Islet precursor cell (in vitro differentiated cells): ENCODE data around the gene CYP21A2.
"Not testable (repeated sequence)": the region's sequence is repeated elsewhere in the genome, so short reads cannot be mapped to it uniquely, and the experiment has no call there.

Experiments used
- DNase-seq: peaks from one replicate; pipeline ENCODE4 v3.0.0-alpha.2; 2018

The CYP21A2 gene

DNA sequence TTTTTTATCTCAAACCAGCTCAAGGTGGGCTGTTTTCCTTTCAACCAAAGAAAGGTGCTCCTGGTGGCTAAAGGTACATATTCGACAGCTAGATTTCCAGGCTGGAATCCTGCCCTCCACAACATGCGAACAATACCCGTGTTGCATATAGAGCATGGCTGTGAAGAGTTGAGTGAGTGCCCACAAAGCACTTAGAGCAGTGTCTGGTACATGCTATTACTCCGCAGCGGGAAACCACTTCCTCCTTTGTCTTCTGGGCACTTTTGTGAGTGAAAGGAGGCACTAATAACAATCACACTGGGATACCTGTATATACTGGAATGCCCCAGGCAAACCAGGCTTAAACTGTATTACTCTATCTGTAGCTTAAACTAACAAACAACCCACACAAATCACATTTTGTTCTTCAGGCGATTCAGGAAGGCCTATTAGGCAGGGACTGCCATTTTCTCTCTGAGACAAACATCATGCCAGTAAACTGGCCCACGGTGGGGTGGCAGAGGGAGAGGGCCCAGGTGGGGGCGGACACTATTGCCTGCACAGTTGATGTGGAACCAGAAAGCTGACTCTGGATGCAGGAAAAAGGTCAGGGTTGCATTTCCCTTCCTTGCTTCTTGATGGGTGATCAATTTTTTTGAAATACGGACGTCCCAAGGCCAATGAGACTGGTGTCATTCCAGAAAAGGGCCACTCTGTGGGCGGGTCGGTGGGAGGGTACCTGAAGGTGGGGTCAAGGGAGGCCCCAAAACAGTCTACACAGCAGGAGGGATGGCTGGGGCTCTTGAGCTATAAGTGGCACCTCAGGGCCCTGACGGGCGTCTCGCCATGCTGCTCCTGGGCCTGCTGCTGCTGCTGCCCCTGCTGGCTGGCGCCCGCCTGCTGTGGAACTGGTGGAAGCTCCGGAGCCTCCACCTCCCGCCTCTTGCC lies at the start of gene CYP21A2:
TSS of gene CYP21A2 (plus strand) at position 818 of the 927 bp plus-strand sequence. CDS start at position 826, 8 bp downstream.
- DNase-seq = not testable (repeated sequence)

DNA sequence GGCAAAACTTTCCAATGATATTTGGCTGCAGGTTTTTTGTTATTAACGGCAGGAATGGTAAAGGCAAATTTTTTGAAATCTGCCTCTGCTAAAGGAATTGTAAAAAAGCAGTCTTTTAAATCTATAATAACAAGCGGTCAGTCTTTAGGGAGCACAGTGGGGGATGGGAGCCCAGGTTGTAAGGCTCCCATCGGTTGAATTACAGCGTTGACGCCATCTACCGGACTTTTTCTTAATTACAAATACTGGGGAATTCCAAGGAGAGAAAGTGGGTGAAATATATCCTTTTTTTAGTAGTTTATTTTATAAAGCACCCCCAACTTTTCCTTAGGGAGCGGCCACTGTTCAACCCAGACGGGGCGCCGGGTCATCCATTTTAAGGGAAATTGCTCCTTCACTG lies 48.9 kb upstream of the CYP21A2 start:
- DNase-seq = not testable (repeated sequence)

DNA sequence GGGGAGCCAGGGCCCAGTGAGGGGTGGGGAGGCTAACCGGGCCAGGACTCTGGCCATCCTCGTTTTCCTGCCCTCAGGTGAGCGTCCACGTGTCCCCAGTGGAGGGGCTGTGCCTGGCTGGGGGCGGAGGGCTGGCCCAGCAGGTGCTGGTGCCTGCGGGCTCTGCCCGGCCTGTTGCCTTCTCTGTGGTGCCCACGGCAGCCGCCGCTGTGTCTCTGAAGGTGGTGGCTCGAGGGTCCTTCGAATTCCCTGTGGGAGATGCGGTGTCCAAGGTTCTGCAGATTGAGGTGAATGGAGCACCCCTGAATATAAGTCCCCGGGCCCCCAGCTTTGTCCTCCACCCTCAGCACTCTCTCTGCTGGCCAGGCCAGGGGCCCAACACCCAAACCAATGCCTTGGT lies 43.8 kb upstream of the CYP21A2 start:
- not testable (repeated sequence) for DNase-seq

DNA sequence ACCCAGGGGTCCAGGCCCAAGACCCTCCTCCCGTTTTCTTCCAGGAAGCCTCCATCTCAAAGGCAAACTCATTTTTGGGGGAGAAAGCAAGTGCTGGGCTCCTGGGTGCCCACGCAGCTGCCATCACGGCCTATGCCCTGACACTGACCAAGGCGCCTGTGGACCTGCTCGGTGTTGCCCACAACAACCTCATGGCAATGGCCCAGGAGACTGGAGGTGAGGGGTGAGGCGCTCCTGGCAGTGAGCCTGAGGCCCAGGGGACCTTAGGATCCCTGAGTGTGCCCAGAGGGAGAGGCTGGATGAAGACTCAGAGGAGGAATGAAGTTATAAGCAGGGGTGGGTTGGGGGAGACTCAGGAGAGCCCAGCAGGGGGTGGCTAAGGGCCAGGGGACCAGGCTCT lies 41.8 kb upstream of the CYP21A2 start:
- DNase-seq = not testable (repeated sequence)

DNA sequence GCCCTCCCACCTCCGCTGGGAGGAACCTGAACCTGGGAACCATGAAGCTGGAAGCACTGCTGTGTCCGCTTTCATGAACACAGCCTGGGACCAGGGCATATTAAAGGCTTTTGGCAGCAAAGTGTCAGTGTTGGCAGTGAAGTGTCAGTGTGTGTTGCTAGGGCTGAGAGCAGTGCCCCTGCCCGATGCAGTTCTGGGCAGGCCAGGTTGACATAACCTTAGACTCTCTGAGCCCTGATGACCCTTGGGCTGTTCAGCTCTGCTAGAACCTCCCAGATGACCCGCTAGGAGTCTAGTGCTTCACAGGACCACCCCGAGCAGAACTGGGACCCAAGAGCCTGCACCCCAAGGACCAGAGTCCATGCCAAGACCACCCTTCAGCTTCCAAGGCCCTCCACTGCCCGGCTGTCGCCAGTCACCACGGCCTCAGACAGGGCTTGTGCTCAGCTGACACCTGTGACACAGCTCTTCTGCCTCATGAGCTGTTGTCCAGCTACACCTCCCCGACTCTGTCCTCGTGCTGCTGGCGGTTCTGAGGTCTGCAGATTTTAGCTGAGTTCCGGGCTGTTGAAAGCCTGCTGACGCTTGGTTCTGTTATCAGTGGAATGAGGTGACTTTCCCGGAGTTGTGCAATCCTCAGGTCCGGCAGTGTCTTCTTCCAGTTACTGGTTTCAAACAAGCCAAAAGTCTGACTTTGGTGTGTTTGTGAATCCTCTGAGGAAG lies 35.5 kb upstream of the CYP21A2 start:
- not testable (repeated sequence) for DNase-seq

DNA sequence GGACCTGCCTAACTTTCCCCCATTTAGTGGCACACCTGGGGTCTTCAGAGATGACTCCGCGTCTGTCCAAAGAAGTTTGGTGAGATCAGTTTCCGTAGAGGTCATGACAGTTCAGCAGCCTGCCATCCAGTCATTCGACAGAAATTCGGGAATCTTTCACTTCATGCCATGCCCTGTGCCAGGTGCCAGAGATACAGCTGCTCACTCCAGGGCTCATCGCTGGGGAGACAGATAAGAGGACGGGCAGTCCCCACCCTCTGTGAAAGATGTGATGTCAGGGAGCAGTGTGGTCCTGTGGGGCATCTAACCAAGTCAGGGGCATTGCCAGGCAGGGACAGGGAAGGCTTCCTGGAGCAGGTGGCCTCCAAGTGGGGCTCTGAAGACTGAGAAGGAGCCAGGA lies 34.9 kb upstream of the CYP21A2 start:
- DNase-seq = not testable (repeated sequence)

DNA sequence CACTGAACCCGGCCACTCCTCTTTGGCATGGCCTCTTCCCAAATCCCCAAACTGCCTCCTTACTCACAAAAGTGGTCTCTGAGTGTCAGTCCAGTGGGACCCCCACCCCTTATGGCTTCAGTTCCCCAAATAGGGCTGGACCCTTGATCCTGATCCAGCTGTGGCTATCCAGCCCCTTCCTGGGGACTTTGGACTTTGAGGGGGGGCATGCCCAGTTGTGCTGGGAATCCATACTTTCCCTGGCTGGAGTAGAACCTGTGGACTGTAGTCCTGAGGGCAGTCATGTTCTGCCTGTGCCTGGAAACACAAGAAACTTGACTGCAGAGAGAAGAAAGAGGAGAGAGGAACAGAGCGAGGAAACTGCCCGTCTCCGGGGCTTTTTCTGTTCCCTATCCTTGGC lies 33.8 kb upstream of the CYP21A2 start:
- DNase-seq = not testable (repeated sequence)

DNA sequence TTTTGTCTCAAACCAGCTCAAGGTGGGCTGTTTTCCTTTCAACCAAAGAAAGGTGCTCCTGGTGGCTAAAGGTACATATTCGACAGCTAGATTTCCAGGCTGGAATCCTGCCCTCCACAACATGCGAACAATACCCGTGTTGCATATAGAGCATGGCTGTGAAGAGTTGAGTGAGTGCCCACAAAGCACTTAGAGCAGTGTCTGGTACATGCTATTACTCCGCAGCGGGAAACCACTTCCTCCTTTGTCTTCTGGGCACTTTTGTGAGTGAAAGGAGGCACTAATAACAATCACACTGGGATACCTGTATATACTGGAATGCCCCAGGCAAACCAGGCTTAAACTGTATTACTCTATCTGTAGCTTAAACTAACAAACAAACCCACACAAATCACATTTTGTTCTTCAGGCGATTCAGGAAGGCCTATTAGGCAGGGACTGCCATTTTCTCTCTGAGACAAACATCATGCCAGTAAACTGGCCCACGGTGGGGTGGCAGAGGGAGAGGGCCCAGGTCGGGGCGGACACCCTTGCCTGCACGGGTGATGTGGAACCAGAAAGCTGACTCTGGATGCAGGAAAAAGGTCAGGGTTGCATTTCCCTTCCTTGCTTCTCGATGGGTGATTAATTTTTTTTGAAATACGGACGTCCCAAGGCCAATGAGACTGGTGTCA lies 33.2 kb upstream of the CYP21A2 start:
- DNase-seq = not testable (repeated sequence)

DNA sequence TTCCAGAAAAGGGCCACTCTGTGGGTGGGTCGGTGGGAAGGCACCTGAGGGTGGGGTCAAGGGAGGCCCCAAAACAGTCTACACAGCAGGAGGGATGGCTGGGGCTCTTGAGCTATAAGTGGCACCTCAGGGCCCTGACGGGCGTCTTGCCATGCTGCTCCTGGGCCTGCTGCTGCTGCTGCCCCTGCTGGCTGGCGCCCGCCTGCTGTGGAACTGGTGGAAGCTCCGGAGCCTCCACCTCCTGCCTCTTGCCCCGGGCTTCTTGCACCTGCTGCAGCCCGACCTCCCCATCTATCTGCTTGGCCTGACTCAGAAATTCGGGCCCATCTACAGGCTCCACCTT lies 32.7 kb upstream of the CYP21A2 start:
- DNase-seq = not testable (repeated sequence)

DNA sequence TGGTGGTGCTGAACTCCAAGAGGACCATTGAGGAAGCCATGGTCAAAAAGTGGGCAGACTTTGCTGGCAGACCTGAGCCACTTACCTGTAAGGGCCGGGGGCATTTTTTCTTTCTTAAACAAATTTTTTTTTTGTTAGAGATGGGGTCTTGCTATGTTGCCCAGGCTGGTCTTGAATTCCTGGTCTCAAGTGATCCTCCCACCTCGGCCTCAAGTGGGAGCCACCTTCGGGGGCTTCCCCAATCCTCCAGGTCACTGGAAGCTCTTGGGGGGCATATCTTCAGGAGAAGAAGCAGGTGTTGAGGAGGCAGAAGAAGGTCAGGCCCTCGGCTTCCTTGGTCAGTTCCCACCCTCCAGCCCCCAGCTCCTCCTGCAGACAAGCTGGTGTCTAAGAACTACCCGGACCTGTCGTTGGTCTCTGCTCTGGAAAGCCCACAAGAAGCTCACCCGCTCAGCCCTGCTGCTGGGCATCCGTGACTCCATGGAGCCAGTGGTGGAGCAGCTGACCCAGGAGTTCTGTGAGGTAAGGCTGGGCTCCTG lies 32.2 kb upstream of the CYP21A2 start:
- DNase-seq = peak; percentile 42

DNA sequence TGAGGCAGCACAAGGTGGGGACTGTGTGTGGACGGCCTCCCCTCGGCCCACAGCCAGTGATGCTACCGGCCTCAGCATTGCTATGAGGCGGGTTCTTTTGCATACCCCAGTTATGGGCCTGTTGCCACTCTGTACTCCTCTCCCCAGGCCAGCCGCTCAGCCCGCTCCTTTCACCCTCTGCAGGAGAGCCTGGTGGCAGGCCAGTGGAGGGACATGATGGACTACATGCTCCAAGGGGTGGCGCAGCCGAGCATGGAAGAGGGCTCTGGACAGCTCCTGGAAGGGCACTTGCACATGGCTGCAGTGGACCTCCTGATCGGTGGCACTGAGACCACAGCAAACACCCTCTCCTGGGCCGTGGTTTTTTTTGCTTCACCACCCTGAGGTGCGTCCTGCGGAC lies 31.1 kb upstream of the CYP21A2 start:
- DNase-seq = peak; percentile 41

DNA sequence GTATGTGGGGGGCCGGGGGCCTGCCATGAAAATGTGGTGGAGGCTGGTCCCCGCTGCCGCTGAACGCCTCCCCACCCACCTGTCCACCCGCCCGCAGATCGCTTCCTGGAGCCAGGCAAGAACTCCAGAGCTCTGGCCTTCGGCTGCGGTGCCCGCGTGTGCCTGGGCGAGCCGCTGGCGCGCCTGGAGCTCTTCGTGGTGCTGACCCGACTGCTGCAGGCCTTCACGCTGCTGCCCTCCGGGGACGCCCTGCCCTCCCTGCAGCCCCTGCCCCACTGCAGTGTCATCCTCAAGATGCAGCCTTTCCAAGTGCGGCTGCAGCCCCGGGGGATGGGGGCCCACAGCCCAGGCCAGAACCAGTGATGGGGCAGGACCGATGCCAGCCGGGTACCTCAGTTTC lies 30.2 kb upstream of the CYP21A2 start:
- not testable (repeated sequence) for DNase-seq

DNA sequence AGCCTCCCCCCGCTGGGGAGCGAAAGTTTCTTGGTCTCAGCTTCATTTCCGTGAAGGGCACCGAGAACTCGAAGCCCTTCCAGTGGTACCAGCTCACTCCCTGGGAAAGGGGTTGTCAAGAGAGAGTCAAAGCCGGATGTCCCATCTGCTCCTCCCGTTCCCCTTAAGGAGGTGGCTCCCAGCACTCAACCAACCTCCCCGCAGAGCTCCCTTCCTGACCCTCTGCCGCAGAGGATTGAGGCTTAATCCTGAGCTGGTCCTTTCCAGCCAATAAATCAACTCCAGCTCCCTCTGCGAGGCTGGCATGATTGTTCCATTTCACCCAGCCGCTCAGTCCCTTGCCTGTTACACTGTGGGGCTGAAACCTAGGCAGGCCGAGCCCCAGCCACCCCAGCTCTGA lies 29.6 kb upstream of the CYP21A2 start:
- DNase-seq = peak; percentile 35

DNA sequence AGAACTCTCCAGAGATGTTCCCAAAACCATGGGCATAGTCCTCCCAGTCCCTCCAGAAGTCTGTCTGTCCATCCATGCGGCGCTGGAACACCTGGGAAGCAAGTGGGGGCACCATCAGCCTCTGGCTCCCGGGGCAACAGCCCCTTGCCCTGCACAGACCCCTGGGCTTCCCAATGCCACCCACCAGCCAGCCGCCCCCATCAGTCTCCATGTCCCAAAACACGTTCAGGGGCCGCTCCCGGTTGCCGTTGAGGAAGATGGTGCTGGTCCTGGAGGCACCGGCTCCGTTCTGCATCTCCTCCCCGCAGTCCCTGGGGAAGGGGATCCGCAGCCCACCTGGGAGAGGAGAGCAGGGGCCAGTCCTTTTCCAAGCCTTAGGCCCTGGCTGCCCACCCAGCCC lies 28.7 kb upstream of the CYP21A2 start:
- not testable (repeated sequence) for DNase-seq

DNA sequence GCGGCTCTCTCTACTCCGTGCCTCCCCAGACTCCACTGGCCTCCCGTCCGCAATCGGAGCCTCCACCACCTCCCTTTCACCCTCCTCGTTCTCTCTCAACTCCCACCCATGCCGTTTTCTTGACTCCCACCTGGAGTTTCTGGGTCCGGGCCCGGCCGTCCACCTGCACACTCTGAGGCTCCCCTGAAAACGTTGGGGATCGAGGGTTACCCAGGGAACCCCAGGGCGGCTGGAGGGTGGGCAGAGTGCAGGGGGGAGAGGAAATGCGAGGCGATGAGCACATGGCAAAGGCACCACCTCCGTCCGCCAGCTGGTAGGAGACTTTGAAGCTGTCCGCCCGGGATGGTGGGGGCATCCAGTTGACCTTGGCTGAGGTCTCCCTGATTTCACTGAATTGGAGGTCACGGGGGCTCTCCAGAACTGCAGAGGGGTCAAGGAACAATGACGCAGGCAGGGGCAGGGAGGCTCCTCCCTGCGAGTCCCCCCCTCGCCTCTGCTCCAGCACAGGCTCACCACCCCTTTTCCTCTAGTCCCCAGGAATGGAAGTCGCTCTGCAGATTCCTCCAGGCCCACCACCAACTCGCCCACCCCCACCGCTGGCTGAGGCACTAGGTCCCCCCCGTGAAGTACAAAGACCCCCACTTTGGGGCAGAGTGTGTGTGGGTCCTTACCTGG lies 27.2 kb upstream of the CYP21A2 start:
- not testable (repeated sequence) for DNase-seq

DNA sequence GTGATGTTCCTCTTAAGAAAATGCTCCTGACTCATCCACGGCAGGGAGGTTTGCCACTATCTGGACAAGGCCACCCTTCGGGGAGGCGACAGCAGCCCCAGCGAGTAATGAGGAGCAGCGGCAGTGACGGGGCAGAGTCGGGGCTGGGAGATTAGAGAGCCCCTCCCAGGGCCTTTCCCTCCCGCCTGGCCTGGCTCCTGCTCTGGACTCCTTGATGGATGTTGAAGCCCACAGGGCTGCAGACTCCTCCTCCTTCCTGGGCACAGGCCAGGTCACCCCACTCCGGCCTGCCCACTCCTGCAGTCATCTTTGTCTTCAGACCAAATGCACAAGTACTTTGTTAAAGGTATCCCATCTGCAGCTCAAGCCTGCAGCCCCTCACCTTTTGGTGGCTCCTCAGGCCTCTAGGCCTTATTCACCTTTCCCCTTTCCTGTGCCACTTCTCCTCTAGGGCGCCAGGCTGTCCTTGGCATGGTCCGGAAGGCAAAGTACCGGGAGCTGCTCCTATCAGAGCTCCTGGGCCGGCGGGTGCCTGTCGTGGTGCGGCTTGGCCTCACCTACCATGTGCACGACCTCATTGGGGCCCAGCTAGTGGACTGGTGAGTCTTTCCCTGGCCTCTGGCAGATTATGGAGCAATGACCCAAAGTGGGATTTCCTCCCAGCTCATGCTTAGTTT lies 25.1 kb upstream of the CYP21A2 start:
- DNase-seq = not testable (repeated sequence)

DNA sequence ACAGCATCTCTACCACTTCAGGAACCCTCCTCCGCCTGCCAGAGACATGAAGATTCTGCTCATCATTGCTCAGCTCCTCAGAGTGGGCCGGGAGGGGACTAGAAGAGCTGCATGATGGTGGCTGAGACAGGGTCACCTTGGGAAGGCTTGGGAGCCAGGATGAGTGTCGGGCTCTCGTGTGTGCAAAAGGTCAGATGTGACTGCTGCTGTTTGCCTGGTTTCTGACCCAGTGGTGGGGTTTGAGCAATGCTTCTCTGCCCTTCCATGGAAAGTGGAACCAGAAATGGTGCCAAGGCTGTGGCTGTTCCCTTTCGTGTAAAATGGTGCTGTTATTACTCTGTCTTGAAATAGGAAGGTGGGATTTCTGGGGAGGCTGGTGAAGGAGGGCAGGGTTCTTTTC lies 24.5 kb upstream of the CYP21A2 start:
- DNase-seq = not testable (repeated sequence)

DNA sequence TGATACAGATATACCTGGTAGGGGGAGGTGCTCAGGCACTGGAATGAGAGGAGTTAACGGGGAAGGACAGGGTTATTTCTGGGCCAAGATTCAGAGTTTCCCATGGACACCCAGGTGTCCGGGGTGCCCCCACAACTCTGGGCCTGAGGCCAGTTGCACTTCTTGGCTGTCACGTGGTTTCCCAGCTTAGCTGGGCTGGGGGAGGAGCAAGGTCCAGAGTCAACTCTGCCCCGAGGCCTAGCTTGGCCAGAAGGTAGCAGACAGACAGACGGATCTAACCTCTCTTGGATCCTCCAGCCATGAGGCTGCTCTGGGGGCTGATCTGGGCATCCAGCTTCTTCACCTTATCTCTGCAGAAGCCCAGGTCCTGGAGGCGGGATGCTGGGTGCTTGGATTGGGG lies 23.7 kb upstream of the CYP21A2 start, which contains the start of gene C4B:
TSS of gene C4B (plus strand) at position 249 of the 400 bp plus-strand sequence. CDS start at position 300, 51 bp downstream.
- DNase-seq = not testable (repeated sequence)

DNA sequence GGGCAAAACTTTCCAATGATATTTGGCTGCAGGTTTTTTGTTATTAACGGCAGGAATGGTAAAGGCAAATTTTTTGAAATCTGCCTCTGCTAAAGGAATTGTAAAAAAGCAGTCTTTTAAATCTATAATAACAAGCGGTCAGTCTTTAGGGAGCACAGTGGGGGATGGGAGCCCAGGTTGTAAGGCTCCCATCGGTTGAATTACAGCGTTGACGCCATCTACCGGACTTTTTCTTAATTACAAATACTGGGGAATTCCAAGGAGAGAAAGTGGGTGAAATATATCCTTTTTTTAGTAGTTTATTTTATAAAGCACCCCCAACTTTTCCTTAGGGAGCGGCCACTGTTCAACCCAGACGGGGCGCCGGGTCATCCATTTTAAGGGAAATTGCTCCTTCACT lies 16.1 kb upstream of the CYP21A2 start:
- not testable (repeated sequence) for DNase-seq

DNA sequence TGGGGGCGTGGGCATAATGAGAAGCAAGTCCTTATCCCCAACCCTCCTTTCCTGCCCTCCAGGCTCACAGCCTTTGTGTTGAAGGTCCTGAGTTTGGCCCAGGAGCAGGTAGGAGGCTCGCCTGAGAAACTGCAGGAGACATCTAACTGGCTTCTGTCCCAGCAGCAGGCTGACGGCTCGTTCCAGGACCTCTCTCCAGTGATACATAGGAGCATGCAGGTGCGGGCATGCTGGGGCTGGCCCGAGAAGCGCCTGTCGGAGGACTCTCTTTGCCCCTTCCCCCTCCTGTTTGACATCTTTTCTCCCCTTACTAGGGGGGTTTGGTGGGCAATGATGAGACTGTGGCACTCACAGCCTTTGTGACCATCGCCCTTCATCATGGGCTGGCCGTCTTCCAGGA lies 9.6 kb upstream of the CYP21A2 start:
- not testable (repeated sequence) for DNase-seq

DNA sequence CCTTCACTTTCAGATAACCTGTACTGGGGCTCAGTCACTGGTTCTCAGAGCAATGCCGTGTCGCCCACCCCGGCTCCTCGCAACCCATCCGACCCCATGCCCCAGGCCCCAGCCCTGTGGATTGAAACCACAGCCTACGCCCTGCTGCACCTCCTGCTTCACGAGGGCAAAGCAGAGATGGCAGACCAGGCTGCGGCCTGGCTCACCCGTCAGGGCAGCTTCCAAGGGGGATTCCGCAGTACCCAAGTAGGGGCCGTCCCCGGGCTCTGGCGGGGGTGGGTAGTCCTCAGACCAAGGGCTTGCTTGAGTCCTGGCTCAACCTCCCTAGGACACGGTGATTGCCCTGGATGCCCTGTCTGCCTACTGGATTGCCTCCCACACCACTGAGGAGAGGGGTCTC lies 8.7 kb upstream of the CYP21A2 start:
- DNase-seq = not testable (repeated sequence)
